Left colon (tissue), 2 donors: Measurements from ENCODE around the gene CTNNB1. TPM values are rescaled to one million over a fixed set of nuclear protein-coding genes. Genes with fewer than 3 reads are reported as not detected.
A peak's percentile ranks its signal among the peaks of the same experiment; 100 is the strongest.

Experiments used
- ATAC-seq: fragments of 200-7000 bp; cut with Tn5 transposase; one replicate; pipeline ENCODE4 v1.9.1; 2020; ENCODE audit warnings: mild to moderate bottlenecking, moderate library complexity
- DNase-seq, 2 donors: peaks; one replicate each; pipeline ENCODE4 v3.0.0-alpha.2; 2020
- intact Hi-C, 2 donors: fragments of 100-400 bp; cut with DNase I in 1 of 2; cut with micrococcal nuclease in 1 of 2; formaldehyde crosslinking; loops; one replicate each; pipeline versions ENCODE4 v1.11.2 to v1.14.0; 2022; cut with DNase I, micrococcal nuclease
- total RNA-seq, 2 donors: library from RNA; stranded (reverse); fragmentation: NEBNext Ultra II Directional; extraction: Animal tissue kit (Norgen Biotek cat#: 25700); gene quantifications; one replicate each; pipeline ENCODE4 v1.2.1, GENCODE V29; 2021
- donor health status: DM: no; HTN: no; CAD: no.
- donor health status: DM: yes; HTN: yes; CAD: no.

CTNNB1 gene
- total RNA-seq, 2 donors from 2014 or later, result 320 to 430 TPM

DNA sequence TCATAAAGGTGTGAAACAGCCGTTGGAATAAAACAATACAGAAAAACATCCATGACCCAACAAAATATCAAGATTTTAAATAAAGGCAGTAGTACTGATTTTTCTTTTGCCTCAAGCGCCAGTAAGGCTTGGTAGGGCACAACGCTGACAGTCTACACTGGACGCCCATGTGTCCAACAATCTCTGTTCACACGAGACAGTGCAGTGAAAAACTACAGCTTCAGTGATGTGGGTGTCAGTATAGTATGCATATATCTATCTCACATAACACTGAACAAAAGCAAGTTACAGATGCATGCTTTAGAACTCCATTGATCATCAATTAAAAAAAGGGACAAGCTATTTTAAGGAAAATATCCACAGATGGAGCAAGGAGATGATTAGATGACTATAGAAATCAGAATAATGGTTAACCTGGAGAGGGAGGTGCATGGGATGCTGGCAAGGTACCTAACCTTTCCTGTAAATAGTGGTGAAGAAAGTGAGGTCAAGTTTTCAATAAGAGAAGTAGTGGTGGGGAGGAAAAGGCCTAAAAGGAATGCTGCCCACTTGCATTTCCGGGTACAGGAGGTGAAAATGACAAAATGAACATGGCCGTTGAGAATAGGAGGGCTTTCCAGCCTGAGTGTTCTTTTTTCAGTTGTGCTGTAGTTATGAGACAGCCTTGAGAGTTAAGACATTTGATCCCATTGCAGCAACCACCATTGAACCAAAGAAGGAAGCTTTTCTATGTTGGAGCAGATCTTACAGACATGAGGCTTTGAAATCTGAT is 42.7 kb downstream of the CTNNB1 start:
- intact Hi-C loops, result no loop called here
- DNase-seq, result no peak
- ATAC-seq, result no peak

DNA sequence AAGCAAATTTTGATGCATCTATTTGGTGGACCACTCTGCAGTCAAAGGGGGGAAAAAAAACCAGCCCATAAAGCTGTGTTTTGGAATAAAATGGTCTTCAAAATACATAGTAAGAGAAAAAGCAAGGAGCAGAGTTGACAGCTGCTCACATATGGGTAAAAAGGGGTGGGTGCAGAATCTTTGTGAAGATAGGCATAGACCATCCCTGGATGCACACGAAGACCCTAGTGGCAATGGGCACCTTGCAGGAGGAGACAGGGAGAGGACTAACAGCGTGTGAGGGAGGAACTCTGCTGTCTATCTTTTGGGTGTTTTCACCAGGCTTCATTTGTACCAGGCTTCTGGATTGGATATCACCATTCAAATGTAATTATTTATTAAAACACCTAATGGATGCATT is 43.9 kb downstream of the CTNNB1 start:
- no peak for ATAC-seq
- no peak for DNase-seq
- intact Hi-C loops, result no loop called here

- DNase-seq (no peak), ATAC-seq (peak; percentile 18)
- intact Hi-C loops, result no loop called here
Observed at GRCh38 chr3:41244620-41245336, 45.5 kb downstream of the CTNNB1 start.

GRCh38 chr3:41247055-41248004 is 48.0 kb downstream of the CTNNB1 start:
- intact Hi-C loops, result no loop called here
- ATAC-seq, result no peak
- DNase-seq, result no peak

- intact Hi-C loops, result no loop called here
- no peak for ATAC-seq
Observed at GRCh38 chr3:41248525-41248924, 49.2 kb downstream of the CTNNB1 start.

GRCh38 chr3:41249318-41249717 is 50.0 kb downstream of the CTNNB1 start:
- DNase-seq, result no peak
- intact Hi-C loops, result no loop called here
- ATAC-seq, result no peak

More at GRCh38 chr3:41248525-41248924, 49.2 kb downstream of the CTNNB1 start:
- no peak for DNase-seq

DNA sequence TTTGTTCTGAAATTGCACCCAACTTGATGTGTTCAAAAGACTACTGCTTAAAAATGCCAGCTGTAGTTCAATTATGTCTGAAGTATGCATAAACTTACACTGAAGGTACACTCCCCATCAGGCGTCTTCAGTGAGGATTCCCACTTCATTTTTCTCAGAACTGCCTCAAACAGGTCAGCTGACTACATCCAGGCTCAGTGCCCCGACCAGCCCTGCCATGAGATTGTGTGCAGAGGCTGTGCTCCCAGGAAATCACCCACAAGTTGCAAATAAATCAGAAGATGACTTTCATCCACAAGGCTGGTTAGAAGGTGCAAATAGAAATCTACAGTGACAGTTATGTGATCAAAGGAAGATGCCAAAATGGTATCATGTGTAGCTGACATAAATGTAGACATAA is 51.5 kb downstream of the CTNNB1 start:
- DNase-seq (no peak), ATAC-seq (no peak)
- intact Hi-C loops, result no loop called here

DNA sequence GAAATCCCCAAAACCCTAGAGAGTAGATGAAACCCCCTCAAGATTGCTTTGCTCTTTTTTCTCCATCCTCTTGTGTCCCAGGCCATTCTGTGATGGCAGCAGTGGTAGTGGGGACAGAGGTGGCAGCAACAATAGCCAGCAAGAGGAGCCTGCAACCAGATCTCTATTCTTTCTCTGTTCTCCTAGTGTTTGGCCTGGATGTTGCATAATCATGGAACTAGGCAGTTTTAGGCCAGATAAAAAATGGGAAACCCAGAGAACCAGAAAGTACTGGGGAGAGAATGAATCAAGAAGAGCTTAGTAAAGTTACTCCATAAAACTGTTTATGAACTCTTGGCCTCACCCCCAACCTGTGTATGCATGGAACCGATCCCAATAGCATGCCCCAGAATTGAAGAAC is 52.3 kb downstream of the CTNNB1 start:
- intact Hi-C loops, result no loop called here
- no peak for DNase-seq
- ATAC-seq, result no peak

- ATAC-seq (no peak), DNase-seq (no peak)
- intact Hi-C loops, result no loop called here
Observed at GRCh38 chr3:41258239-41258800, 59.0 kb downstream of the CTNNB1 start.

GRCh38 chr3:41259449-41260062 is 60.3 kb downstream of the CTNNB1 start:
- DNase-seq (no peak), ATAC-seq (no peak)
- intact Hi-C loops, result no loop called here

DNA sequence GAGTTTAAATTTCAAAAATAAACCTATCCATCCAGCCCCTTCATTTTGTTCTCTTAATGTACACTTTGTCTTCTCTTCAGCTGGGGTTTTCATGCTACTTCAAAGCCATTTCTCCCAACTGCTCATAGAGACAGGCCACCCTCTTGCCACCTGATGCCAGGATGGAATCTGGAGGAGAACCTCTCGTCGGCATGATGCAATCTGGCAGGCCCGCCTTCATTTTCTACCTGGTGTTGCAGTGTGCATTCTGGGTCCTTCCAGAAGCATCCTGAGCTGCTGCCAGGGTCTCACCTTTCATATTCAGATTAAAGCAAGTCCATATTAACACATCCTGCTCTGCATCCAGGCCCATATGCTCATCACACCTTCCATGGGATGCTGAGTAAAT is 60.8 kb downstream of the CTNNB1 start:
- ATAC-seq, result no peak
- intact Hi-C loops, result no loop called here
- no peak for DNase-seq

GRCh38 chr3:41265011-41265545 is 65.8 kb downstream of the CTNNB1 start:
- ATAC-seq (no peak), DNase-seq (no peak)
- intact Hi-C loops, result no loop called here

GRCh38 chr3:41265823-41266273 is 66.5 kb downstream of the CTNNB1 start:
- intact Hi-C loops, result no loop called here
- ATAC-seq, result no peak
- DNase-seq, result no peak

GRCh38 chr3:41267975-41268640 is 68.8 kb downstream of the CTNNB1 start:
- no peak for ATAC-seq
- no peak for DNase-seq
- intact Hi-C loops, result no loop called here

DNA sequence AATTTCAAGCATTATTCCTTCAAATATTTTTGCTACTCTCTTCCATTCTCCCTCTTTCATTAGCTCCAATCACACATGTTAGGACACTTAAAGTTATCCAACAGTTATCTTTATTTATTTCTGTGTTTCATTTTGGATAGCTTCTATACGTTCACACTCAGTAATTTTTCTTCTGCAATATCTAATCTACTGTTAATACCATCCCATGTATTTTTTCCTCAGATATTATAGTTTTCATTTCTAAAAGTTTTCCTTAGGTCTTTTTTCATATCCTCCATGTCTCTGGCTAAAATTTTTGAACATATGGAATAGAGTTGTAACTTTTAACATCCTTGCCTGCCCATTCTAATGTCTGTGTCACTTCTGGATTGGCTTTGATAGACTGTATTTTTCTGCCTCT is 73.4 kb downstream of the CTNNB1 start:
- no peak for DNase-seq
- ATAC-seq, result no peak
- intact Hi-C loops, result no loop called here

- peak; percentile 100 for ATAC-seq
- no peak for DNase-seq
- intact Hi-C loops, result no loop called here
Observed at GRCh38 chr3:41274944-41275668, 75.8 kb downstream of the CTNNB1 start.

- intact Hi-C loops, result no loop called here
- ATAC-seq (no peak), DNase-seq (no peak)
Observed at GRCh38 chr3:41276191-41276590, 76.9 kb downstream of the CTNNB1 start.
